ENCODE data around the gene MPL.

The MPL gene

GRCh38 chr1:43306688-43307457 lies 30.7 kb upstream of the MPL start:
- DNase-seq: no peak

GRCh38 chr1:43307458-43308158 lies 30.0 kb upstream of the MPL start:
- no peak for DNase-seq

GRCh38 chr1:43308635-43309404 lies 28.8 kb upstream of the MPL start:
- DNase-seq: no peak

GRCh38 chr1:43309405-43310025 lies 28.1 kb upstream of the MPL start:
- no peak for DNase-seq

- no peak for DNase-seq
Observed at GRCh38 chr1:43311521-43311920, 26.1 kb upstream of the MPL start.

GRCh38 chr1:43312212-43312623 lies 25.4 kb upstream of the MPL start:
- no peak for DNase-seq

- DNase-seq: no peak
Observed at GRCh38 chr1:43312663-43313515, 24.7 kb upstream of the MPL start.

- no peak for DNase-seq
Observed at GRCh38 chr1:43313771-43314170, 23.8 kb upstream of the MPL start.

GRCh38 chr1:43314233-43314632 lies 23.4 kb upstream of the MPL start:
- DNase-seq: no peak

GRCh38 chr1:43315481-43315880 lies 22.1 kb upstream of the MPL start:
- no peak for DNase-seq

- DNase-seq: no peak
Observed at GRCh38 chr1:43315963-43316737, 21.5 kb upstream of the MPL start.

GRCh38 chr1:43316738-43317520 lies 20.7 kb upstream of the MPL start:
- no peak for DNase-seq

- no peak for DNase-seq
Observed at GRCh38 chr1:43317817-43318471, 19.7 kb upstream of the MPL start.

GRCh38 chr1:43318831-43319230 lies 18.8 kb upstream of the MPL start:
- no peak for DNase-seq

- no peak for DNase-seq
Observed at GRCh38 chr1:43319288-43319687, 18.3 kb upstream of the MPL start.

GRCh38 chr1:43319766-43320165 lies 17.9 kb upstream of the MPL start:
- DNase-seq: no peak

- DNase-seq: no peak
Observed at GRCh38 chr1:43321331-43321891, 16.2 kb upstream of the MPL start.

GRCh38 chr1:43322506-43322905 lies 15.1 kb upstream of the MPL start:
- no peak for DNase-seq

- no peak for DNase-seq
Observed at GRCh38 chr1:43324810-43325209, 12.8 kb upstream of the MPL start.

- DNase-seq: no peak
Observed at GRCh38 chr1:43325381-43325780, 12.2 kb upstream of the MPL start.

Measured in CD4-positive, alpha-beta T cell treated with Interleukin-4 for 4 hours (primary cell).